ENCODE measurements around the gene TENT5C.

The TENT5C gene

GRCh38 chr1:117653732-117654492 is 48.1 kb downstream of the TENT5C start:
- no peak for DNase-seq (ENCODE audit: low spot score)
- Histone ChIP-seq H3K27ac (no peak overlapping the region), H3K4me3 (no peak overlapping the region)
- no peak for TF ChIP-seq CTCF (IDR thresholded peaks at IDR 0.05)

DNA sequence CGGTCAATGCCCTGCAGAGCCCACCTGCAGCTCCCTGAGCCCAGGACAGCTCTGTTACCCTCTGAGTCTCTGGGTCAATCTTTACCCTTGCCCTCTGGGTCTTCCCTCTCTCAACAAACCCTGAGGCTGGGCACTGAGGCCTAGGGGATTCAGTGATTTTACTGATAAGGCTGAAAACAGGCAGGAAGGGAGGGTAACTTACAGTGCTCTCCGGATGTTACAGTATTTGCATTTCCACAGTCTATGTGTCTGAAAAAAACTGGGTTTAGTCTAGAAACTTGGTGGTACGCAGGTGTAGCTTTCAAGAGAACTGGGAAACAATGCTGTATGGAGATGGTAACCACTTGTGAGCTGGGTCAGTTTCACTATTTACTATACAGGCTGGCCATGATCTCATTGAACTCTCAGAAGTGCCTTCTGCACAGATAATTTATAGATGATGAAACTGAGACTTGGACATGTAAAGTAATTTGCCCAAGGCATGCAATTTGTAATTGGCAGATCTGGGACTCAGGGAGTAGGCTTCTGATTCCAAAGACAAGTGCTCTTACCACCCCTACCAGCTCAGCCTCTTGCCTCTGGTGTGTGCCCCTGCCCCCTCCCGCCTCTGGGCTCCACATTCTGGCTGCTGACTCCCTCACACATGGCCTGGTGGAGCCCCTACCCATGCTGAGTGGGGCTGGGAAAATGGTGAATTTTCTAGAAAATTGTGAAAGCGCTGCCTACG is 48.8 kb downstream of the TENT5C start:
- TF ChIP-seq CTCF (IDR thresholded peaks at IDR 0.05): no peak
- DNase-seq (ENCODE audit: low spot score): no peak
- Histone ChIP-seq H3K4me3 (no peak overlapping the region), H3K27ac (no peak overlapping the region)

DNA sequence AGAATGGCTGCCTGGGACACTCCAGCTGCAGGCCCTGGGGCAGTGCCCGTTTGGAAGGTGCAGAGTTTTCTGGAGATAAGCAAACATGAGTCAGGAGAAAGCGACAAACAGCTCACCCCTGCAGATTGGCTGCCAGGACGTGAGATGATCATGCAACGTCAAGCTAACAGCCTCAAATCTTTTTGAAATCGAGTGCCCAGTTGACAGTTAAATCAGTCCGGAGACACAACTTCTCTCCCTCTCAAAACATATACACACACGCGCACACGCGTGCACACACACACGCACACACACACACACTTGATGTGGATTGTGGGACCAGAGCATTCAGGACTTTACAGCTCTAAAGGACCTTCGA is 49.4 kb downstream of the TENT5C start:
- no peak for DNase-seq (ENCODE audit: low spot score)
- Histone ChIP-seq H3K4me3 (no peak overlapping the region), H3K27ac (no peak overlapping the region)
- TF ChIP-seq CTCF (IDR thresholded peaks at IDR 0.05): no peak

- no peak for TF ChIP-seq CTCF (IDR thresholded peaks at IDR 0.05)
- no peak for DNase-seq (ENCODE audit: low spot score)
- Histone ChIP-seq H3K4me3 (no peak overlapping the region), H3K27ac (no peak overlapping the region)
Measured at GRCh38 chr1:117656202-117656641, 50.4 kb downstream of the TENT5C start.

GRCh38 chr1:117657031-117657430 is 51.2 kb downstream of the TENT5C start:
- no peak for TF ChIP-seq CTCF (IDR thresholded peaks at IDR 0.05)
- DNase-seq (ENCODE audit: low spot score): no peak
- no peak overlapping the region for H3K27ac ChIP-seq
- H3K4me3 ChIP-seq: no peak overlapping the region

DNA sequence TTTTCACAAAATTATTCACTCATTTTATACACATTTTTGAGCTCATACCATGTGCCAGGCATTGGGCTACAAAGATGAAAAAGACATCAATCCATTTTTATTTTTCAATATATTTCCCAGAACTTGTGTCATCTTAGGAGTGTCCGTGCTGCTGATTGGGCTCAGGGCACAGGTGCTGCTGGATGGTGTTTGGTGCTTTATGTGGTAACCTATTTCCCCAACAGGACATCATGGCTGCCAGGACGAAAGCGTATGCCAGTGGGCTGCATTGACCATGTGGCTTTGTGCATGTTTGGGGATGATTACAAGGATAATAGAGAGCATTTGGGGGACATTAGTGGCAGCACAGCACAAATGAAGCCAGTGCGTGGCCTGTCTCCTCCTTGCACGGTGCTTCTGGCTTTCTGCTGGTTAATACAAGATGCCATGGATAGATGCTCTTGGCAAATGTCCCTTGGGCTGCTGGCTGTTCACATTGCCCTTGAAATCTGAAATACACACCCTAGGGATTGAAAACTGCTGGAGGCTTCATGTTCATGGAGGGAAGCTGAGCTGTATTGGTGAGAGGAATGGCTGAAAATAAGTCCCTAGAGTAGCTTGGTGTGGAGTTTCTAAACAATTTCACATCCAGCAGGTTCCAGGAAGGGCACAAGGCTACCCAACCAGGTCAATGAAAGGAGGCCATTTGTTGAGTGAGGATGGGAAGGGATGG is 52.3 kb downstream of the TENT5C start:
- no peak for TF ChIP-seq CTCF (IDR thresholded peaks at IDR 0.05)
- H3K27ac ChIP-seq: no peak overlapping the region
- no peak for DNase-seq (ENCODE audit: low spot score)
- H3K4me3 ChIP-seq: no peak overlapping the region

All from coronary artery (tissue), 2 donors.